ENCODE data around the gene SGK1.
"Not testable (repeated sequence)": the region's sequence is repeated elsewhere in the genome, so short reads cannot be mapped to it uniquely, and the experiment has no call there.

SGK1 gene

DNA sequence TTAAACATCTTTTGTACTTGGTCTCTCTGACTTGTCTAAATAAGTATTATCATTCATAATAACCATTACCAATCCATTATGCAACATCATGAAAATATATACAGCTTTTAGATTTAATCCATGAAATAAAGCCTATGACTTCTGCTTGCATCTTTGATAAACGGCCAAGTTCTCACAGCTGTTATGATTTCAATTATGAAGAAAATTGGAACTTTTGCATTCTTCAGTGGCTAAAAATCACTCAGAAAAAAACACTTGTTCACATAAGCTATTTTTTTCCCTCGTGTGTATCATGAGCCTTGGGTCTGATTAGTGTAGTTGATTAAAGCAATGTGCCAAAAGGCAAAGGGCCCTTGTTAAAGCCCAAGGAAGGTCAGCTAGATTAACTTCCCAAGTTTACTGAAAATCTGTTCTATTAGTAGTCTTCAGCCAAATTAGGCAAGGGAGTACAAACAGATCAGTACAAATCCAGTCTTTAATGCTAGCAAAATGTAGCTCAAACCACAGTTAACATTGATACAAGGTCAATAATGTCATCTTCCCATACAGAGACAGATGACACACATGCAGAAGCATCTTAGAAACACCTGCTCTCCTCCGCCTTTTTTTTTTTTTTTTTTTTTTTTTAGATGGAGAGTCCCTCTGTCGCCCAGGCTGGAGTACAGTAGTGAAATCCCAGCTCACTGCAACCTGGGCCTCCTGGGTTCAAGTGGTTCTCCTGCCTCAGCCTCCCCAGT is 69.9 kb downstream of the SGK1 start:
- no peaks in the 10 kb centered on the region for H3K9me3 ChIP-seq (ENCODE audit: control insufficient read depth in 1 of 2, low read length in 2 of 2)
- no peaks in the 10 kb centered on the region for H3K27me3 ChIP-seq (ENCODE audit: control insufficient read depth in 1 of 2, insufficient read depth in 2 of 2, low read length in 2 of 2)
- H3K4me1 ChIP-seq (ENCODE audit: control insufficient read depth in 1 of 2, insufficient read depth in 2 of 2, low read length in 2 of 2): peaks cover 0 to 12% of the 10 kb centered on the region in 2 donors
- H3K36me3 ChIP-seq (ENCODE audit: control insufficient read depth in 1 of 2, insufficient read depth in 2 of 2, low read length in 2 of 2): no peaks in the 10 kb centered on the region
- H3K4me3 ChIP-seq (ENCODE audit: low read depth in 1 of 2, low read length in 2 of 2): no peak overlapping the region
- no peak overlapping the region for H3K27ac ChIP-seq (ENCODE audit: low read depth, low read length)
- H3K9ac ChIP-seq (ENCODE audit: low read depth in 1 of 2, low read length in 2 of 2): no peak overlapping the region

DNA sequence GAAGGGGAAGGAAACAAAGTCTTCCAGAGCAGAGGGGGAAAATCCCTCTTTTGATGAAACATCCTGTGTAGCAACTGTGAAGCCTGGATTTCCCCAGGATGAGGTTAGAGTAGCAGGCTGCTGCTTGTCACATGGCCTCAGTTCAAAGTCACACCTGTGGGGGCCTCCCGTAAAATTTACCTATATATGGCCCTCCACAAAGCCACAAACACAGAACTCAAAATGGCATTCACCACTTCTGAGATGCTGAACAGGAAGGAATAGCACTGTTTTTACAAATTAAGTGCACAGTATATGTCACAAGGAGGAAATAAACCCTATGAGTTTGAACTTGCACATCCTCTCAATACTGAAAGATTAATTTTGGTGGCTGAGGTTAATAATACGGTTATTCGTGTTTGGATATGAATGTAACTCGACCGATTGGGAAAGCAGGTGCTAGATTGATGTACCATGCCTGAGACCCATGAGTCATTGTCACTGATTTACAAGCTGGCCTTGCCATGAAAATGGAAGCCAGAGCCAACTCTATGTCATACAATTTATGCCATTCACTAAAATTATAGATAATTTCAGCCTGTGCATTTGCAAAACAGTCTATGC is 70.6 kb downstream of the SGK1 start:
- Histone ChIP-seq H3K9ac (ENCODE audit: low read depth in 1 of 2, low read length in 2 of 2) (no peak overlapping the region), H3K4me3 (ENCODE audit: low read depth in 1 of 2, low read length in 2 of 2) (no peak overlapping the region), H3K9me3 (ENCODE audit: control insufficient read depth in 1 of 2, low read length in 2 of 2) (no peaks in the 10 kb centered on the region), H3K4me1 (ENCODE audit: control insufficient read depth in 1 of 2, insufficient read depth in 2 of 2, low read length in 2 of 2) (peaks cover 0 to 12% of the 10 kb centered on the region in 2 donors), H3K36me3 (ENCODE audit: control insufficient read depth in 1 of 2, insufficient read depth in 2 of 2, low read length in 2 of 2) (no peaks in the 10 kb centered on the region), H3K27ac (ENCODE audit: low read depth, low read length) (no peak overlapping the region), H3K27me3 (ENCODE audit: control insufficient read depth in 1 of 2, insufficient read depth in 2 of 2, low read length in 2 of 2) (no peaks in the 10 kb centered on the region)

DNA sequence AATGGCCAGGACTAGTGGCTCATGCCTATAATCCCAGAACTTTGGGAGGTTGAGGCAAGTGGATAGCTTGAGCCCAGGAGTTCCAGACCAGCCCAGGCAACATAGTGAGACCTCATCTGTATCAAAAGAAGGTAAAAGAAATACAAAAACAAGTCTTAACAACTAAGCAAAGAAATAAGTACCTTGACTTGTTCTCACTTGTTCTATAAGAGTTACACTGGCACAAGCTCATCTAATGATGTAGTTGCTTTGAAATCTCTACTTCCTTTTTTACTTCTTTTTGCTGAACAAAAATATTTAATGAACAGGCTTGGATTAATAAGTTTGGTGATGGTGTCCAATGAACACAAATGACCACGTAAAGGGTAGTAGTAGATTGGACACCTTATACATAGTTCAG is 72.2 kb downstream of the SGK1 start:
- H3K9ac ChIP-seq (ENCODE audit: low read depth in 1 of 2, low read length in 2 of 2): no peak overlapping the region
- no peak overlapping the region for H3K27ac ChIP-seq (ENCODE audit: low read depth, low read length)
- H3K36me3 ChIP-seq (ENCODE audit: control insufficient read depth in 1 of 2, insufficient read depth in 2 of 2, low read length in 2 of 2): no peaks in the 10 kb centered on the region
- H3K4me1 ChIP-seq (ENCODE audit: control insufficient read depth in 1 of 2, insufficient read depth in 2 of 2, low read length in 2 of 2): peaks cover 0 to 12% of the 10 kb centered on the region in 2 donors
- no peaks in the 10 kb centered on the region for H3K9me3 ChIP-seq (ENCODE audit: control insufficient read depth in 1 of 2, low read length in 2 of 2)
- H3K27me3 ChIP-seq (ENCODE audit: control insufficient read depth in 1 of 2, insufficient read depth in 2 of 2, low read length in 2 of 2): no peaks in the 10 kb centered on the region
- no peak overlapping the region for H3K4me3 ChIP-seq (ENCODE audit: low read depth in 1 of 2, low read length in 2 of 2)

GRCh38 chr6:134245041-134245440 is 72.9 kb downstream of the SGK1 start:
- Histone ChIP-seq H3K4me1 (ENCODE audit: control insufficient read depth in 1 of 2, insufficient read depth in 2 of 2, low read length in 2 of 2) (peaks cover 0 to 8% of the 10 kb centered on the region in 2 donors), H3K9me3 (ENCODE audit: control insufficient read depth in 1 of 2, low read length in 2 of 2) (no peaks in the 10 kb centered on the region), H3K9ac (ENCODE audit: low read depth in 1 of 2, low read length in 2 of 2) (no peak overlapping the region), H3K36me3 (ENCODE audit: control insufficient read depth in 1 of 2, insufficient read depth in 2 of 2, low read length in 2 of 2) (no peaks in the 10 kb centered on the region), H3K4me3 (ENCODE audit: low read depth in 1 of 2, low read length in 2 of 2) (no peak overlapping the region), H3K27ac (ENCODE audit: low read depth, low read length) (no peak overlapping the region), H3K27me3 (ENCODE audit: control insufficient read depth in 1 of 2, insufficient read depth in 2 of 2, low read length in 2 of 2) (no peaks in the 10 kb centered on the region)

DNA sequence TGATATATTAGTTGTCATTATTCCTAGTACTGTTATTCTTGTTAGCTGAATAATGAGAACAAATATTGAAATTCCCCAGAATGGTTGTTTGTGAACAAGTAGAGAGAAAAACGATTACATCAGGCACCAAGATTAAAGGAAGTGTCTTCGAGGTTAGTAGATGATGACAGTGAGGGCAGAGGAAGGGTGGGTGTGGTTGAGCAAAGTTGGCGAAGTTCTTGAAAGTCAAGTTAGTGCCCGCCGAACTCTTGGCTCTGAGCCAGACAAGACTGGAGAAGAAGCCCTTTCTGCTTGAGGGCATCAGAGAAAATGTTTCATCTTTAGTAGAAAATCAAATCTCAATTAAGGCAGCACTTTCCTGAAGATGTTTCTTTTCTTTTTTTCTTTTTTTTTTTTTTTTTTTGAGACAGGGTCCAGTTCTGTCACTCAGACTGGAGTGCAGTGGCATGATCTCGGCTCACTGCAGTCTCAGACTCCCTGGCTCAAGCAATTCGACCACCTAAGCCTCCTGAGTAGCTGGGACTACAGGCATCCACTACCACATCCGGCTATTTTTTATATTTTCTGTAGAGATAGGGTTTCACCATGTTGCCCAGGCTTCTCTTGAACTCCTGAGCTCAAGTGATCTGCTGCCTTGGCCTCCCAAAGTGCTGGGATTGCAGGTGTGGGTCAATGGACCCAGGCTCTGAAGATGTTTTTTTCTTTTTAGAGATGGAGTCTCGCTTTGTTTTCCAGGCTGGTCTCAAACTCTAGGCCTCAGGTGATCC is 77.1 kb downstream of the SGK1 start:
- Histone ChIP-seq H3K4me1 (ENCODE audit: control insufficient read depth in 1 of 2, insufficient read depth in 2 of 2, low read length in 2 of 2) (no peaks in the 10 kb centered on the region), H3K4me3 (ENCODE audit: low read depth in 1 of 2, low read length in 2 of 2) (no peak overlapping the region), H3K9me3 (ENCODE audit: control insufficient read depth in 1 of 2, low read length in 2 of 2) (no peaks in the 10 kb centered on the region), H3K9ac (ENCODE audit: low read depth in 1 of 2, low read length in 2 of 2) (no peak overlapping the region), H3K27ac (ENCODE audit: low read depth, low read length) (no peak overlapping the region), H3K36me3 (ENCODE audit: control insufficient read depth in 1 of 2, insufficient read depth in 2 of 2, low read length in 2 of 2) (no peaks in the 10 kb centered on the region), H3K27me3 (ENCODE audit: control insufficient read depth in 1 of 2, insufficient read depth in 2 of 2, low read length in 2 of 2) (no peaks in the 10 kb centered on the region)

- H3K27me3 ChIP-seq (ENCODE audit: control insufficient read depth in 1 of 2, insufficient read depth in 2 of 2, low read length in 2 of 2): no peaks in the 10 kb centered on the region
- H3K9ac ChIP-seq (ENCODE audit: low read depth in 1 of 2, low read length in 2 of 2): no peak overlapping the region
- no peaks in the 10 kb centered on the region for H3K36me3 ChIP-seq (ENCODE audit: control insufficient read depth in 1 of 2, insufficient read depth in 2 of 2, low read length in 2 of 2)
- no peaks in the 10 kb centered on the region for H3K4me1 ChIP-seq (ENCODE audit: control insufficient read depth in 1 of 2, insufficient read depth in 2 of 2, low read length in 2 of 2)
- H3K9me3 ChIP-seq (ENCODE audit: control insufficient read depth in 1 of 2, low read length in 2 of 2): no peaks in the 10 kb centered on the region
- H3K27ac ChIP-seq (ENCODE audit: low read depth, low read length): no peak overlapping the region
- no peak overlapping the region for H3K4me3 ChIP-seq (ENCODE audit: low read depth in 1 of 2, low read length in 2 of 2)
Measured at GRCh38 chr6:134238960-134239795, 78.7 kb downstream of the SGK1 start.

DNA sequence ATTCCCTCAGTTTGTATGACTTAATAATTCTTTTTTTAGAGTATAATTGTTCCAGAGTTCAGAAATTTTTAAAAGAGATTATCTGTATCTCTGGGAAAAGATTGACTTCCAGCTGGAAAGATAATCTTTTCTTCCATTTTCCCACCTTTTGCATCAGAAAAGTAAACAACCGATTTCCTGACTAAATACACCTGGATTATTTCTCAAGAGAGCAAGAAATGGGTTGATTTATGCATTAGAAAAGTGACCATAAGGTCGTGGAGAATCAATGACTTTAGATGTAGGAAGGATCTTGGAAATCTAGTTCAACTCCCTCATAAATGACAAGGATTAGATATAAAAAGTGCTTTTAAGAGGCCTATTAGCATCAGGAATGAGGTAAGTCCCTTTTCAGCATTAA is 79.9 kb downstream of the SGK1 start:
- H3K36me3 ChIP-seq (ENCODE audit: control insufficient read depth in 1 of 2, insufficient read depth in 2 of 2, low read length in 2 of 2): no peaks in the 10 kb centered on the region
- H3K27ac ChIP-seq (ENCODE audit: low read depth, low read length): no peak overlapping the region
- no peaks in the 10 kb centered on the region for H3K27me3 ChIP-seq (ENCODE audit: control insufficient read depth in 1 of 2, insufficient read depth in 2 of 2, low read length in 2 of 2)
- no peaks in the 10 kb centered on the region for H3K9me3 ChIP-seq (ENCODE audit: control insufficient read depth in 1 of 2, low read length in 2 of 2)
- H3K9ac ChIP-seq (ENCODE audit: low read depth in 1 of 2, low read length in 2 of 2): no peak overlapping the region
- no peak overlapping the region for H3K4me3 ChIP-seq (ENCODE audit: low read depth in 1 of 2, low read length in 2 of 2)
- no peaks in the 10 kb centered on the region for H3K4me1 ChIP-seq (ENCODE audit: control insufficient read depth in 1 of 2, insufficient read depth in 2 of 2, low read length in 2 of 2)

DNA sequence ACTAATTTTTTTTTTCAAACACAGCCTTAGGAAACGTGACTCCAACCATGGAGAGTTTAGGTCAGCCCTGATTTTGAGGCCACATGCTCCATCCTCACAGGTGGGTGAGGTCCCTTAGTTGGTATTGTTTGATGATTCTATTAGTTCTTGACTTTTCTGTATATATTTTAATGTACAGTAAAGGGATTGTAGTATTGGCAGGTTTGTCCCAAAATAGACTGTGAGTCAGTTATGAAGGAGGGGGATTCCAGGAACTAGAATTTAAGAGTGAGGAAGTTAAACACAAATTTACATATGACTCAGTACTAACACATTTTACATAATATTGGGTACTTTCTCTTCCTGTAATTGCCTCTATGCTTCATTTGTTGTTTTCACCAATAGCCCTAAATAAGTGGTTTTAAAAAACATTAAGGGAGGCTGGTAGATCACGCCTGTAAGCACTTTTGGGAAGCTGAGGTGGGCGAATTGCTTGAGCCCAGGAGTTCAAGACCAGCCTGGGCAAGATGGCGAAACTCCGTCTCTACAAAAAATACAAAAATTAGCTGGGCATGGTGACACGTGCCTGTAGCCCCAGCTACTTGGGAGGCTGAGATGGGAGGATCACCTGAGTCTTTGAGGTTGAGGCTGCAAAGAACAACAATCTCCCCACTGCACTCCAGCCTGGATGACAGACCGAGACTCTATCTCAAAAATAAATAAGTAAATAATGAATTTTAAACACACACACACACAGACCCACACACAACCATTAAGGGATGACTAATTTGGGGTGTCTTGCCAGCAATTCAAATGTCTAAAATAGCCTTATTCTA is 81.8 kb downstream of the SGK1 start:
- H3K27ac ChIP-seq (ENCODE audit: low read depth, low read length): no peak overlapping the region
- no peaks in the 10 kb centered on the region for H3K36me3 ChIP-seq (ENCODE audit: control insufficient read depth in 1 of 2, insufficient read depth in 2 of 2, low read length in 2 of 2)
- no peaks in the 10 kb centered on the region for H3K4me1 ChIP-seq (ENCODE audit: control insufficient read depth in 1 of 2, insufficient read depth in 2 of 2, low read length in 2 of 2)
- no peak overlapping the region for H3K4me3 ChIP-seq (ENCODE audit: low read depth in 1 of 2, low read length in 2 of 2)
- H3K9ac ChIP-seq (ENCODE audit: low read depth in 1 of 2, low read length in 2 of 2): no peak overlapping the region
- H3K9me3 ChIP-seq (ENCODE audit: control insufficient read depth in 1 of 2, low read length in 2 of 2): no peaks in the 10 kb centered on the region
- H3K27me3 ChIP-seq (ENCODE audit: control insufficient read depth in 1 of 2, insufficient read depth in 2 of 2, low read length in 2 of 2): no peaks in the 10 kb centered on the region

- H3K27ac ChIP-seq (ENCODE audit: low read depth, low read length); H3K27me3 ChIP-seq (ENCODE audit: control insufficient read depth in 1 of 2, insufficient read depth in 2 of 2, low read length in 2 of 2); H3K36me3 ChIP-seq (ENCODE audit: control insufficient read depth in 1 of 2, insufficient read depth in 2 of 2, low read length in 2 of 2); H3K4me1 ChIP-seq (ENCODE audit: control insufficient read depth in 1 of 2, insufficient read depth in 2 of 2, low read length in 2 of 2); H3K9me3 ChIP-seq (ENCODE audit: control insufficient read depth in 1 of 2, low read length in 2 of 2); H3K4me3 ChIP-seq (ENCODE audit: low read depth in 1 of 2, low read length in 2 of 2); H3K9ac ChIP-seq (ENCODE audit: low read depth in 1 of 2, low read length in 2 of 2): not testable (repeated sequence)
Measured at GRCh38 chr6:134235334-134235733, 82.6 kb downstream of the SGK1 start.
